ENCODE measurements around the gene SRP9. TPM values are rescaled to one million over a fixed set of nuclear protein-coding genes. Genes with fewer than 3 reads are reported as not detected.

Gene SRP9, protein sequence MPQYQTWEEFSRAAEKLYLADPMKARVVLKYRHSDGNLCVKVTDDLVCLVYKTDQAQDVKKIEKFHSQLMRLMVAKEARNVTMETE
- 331 TPM for polyA plus RNA-seq (2013, experiment 1 of 2)
- polyA plus RNA-seq (2013, experiment 2 of 2) = 382 TPM

DNA sequence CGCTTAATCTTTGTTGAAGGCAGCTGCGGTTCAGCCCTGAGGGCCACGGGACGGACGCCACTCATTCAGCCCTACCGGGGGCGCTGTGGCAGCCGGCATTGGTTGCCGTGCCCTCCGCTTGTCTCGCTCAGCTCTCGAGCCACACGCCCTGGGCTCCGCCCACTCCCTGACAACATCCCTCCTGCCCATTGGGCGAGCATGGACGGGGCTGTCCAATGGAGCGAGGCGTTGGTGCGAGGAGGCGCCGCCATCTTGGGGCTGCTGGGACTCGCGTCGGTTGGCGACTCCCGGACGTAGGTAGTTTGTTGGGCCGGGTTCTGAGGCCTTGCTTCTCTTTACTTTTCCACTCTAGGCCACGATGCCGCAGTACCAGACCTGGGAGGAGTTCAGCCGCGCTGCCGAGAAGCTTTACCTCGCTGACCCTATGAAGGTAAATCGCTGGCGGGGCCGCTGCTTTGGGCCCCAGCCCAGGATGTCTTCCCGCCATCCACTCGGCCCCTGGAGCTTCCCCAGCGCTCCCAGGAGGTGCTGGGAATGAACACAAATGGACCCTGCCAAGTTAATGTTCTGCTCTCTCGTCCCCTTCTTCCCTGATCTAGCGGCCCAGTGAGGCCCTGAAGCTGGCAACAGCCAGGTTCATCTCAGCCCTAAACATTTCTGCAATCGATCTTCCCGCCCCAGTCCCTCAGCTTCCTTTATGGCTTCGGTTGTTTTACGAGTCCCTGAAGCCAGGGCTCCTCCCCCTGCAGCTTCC lies at the start of gene SRP9:
TSS of gene SRP9 (plus strand) at position 244 of the 754 bp plus-strand sequence. CDS start at position 359, 115 bp downstream.
- H3K27ac ChIP-seq (ENCODE audit: low read depth, low read length, severe bottlenecking) = peak within 1 kb of the TSS; percentile 98
- peaks cover 12% of the 10 kb centered on the region for H3K4me1 ChIP-seq (ENCODE audit: control insufficient read depth, insufficient read depth, low read length, poor library complexity, severe bottlenecking)
- peak within 1 kb of the TSS; percentile 86 for H3K4me3 ChIP-seq (ENCODE audit: extremely low read depth, insufficient read depth, low read length, poor library complexity, severe bottlenecking)
- peaks cover 36% of the 10 kb centered on the region for H3K36me3 ChIP-seq (ENCODE audit: control insufficient read depth, insufficient read depth, low read length)
- no peaks in the 10 kb centered on the region for H3K9me3 ChIP-seq (ENCODE audit: control insufficient read depth, low read length)
- WGBS, 2 experiments (ENCODE audit: insufficient coverage in 2 of 2) = 0% methylated on average over 19 to 29 of the region's 46 CpGs

DNA sequence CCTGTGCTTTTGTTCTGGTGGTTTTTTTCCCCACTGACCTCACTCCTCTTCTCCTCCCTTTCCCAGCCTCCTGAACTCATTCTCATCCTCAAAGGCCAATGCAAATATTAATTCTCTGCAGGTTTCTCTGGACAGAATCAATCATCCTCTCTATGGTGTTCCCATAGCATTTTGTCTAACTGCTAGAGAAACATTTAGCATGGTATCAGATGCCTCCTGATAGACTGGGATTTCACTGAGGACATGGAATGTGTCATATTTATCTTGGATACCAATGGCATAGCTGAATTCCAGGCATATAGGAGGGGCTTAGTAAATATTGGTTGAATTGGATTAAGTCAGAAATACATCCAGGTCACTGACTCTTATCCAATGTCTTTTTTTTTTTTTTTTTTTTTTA lies 46.1 kb upstream of the SRP9 start:
- H3K9me3 ChIP-seq (ENCODE audit: control insufficient read depth, low read length) = no peaks in the 10 kb centered on the region
- H3K4me3 ChIP-seq (ENCODE audit: extremely low read depth, insufficient read depth, low read length, poor library complexity, severe bottlenecking) = no peak overlapping the region
- peaks cover 10% of the 10 kb centered on the region for H3K4me1 ChIP-seq (ENCODE audit: control insufficient read depth, insufficient read depth, low read length, poor library complexity, severe bottlenecking)
- H3K36me3 ChIP-seq (ENCODE audit: control insufficient read depth, insufficient read depth, low read length) = no peaks in the 10 kb centered on the region
- H3K27ac ChIP-seq (ENCODE audit: low read depth, low read length, severe bottlenecking) = no peak overlapping the region

DNA sequence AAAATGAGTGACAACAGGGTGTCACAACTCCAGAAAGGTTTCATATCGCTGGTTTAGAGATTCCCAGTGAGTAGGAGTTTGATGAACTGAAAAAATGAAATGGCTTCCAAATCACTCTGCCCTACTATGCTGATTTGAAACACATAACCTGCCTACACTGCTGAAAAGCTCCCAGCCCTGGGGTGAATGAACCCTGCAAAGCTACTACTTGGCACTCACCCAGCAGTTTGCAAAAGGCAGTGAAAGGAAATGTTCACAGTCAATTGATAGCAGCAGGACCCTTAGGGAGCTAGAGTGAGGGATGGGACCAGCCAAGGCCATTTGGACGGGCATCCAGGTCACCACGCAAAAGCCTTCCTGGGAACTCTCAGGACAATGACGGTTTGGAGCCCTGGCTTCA lies 44.4 kb upstream of the SRP9 start:
- WGBS, 2 experiments (ENCODE audit: insufficient coverage in 2 of 2) = 73 to 74% methylated on average over 3 to 4 of the region's 4 CpGs
- Histone ChIP-seq H3K9me3 (ENCODE audit: control insufficient read depth, low read length) (no peaks in the 10 kb centered on the region), H3K36me3 (ENCODE audit: control insufficient read depth, insufficient read depth, low read length) (no peaks in the 10 kb centered on the region), H3K27ac (ENCODE audit: low read depth, low read length, severe bottlenecking) (no peak overlapping the region), H3K4me3 (ENCODE audit: extremely low read depth, insufficient read depth, low read length, poor library complexity, severe bottlenecking) (no peak overlapping the region), H3K4me1 (ENCODE audit: control insufficient read depth, insufficient read depth, low read length, poor library complexity, severe bottlenecking) (peaks cover 10% of the 10 kb centered on the region)

DNA sequence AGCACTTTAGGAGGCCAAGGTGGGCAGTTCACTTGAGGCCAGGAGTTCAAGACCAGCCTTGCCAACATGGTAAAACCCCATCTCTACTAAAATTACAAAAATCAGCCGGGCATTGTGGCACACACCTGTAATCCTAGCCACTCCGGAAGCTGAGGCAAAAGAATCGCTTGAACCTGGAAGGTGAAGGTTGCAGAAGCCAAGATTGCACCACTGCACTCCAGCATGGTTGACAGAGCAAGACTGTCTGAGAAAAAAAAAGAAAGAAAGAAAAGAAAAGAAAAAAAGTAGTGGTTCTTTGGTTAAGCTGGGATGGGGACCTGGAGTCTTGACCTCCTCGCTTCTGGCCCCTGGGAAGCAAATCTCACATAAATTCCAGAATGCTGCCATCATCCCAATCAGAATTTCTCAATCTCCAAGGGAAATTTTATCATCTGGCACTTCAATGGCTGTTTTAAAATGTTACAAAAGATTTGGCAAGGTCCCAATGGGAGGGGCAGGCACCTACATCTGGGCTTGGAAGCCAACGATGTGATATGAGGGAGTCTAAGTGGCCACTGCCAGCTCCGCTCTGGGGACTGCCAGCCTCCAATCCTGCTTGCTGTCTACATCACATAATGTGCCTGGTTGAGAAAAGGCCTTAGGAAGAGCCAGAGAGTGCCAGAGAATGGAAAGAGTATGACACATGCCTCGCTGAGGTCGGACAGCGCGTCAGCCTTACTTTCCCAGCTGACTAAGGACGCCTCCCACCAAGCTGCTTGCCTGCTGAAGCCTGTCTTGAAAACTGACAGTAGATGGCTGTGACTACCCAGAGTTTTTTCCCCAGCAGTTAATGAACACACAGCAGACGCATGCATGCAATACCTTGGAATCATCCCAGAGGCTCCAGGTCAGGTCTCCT lies 42.1 kb upstream of the SRP9 start:
- Histone ChIP-seq H3K9me3 (ENCODE audit: control insufficient read depth, low read length) (no peaks in the 10 kb centered on the region), H3K4me1 (ENCODE audit: control insufficient read depth, insufficient read depth, low read length, poor library complexity, severe bottlenecking) (peaks cover 10% of the 10 kb centered on the region), H3K27ac (ENCODE audit: low read depth, low read length, severe bottlenecking) (peak overlapping the region; percentile 77), H3K36me3 (ENCODE audit: control insufficient read depth, insufficient read depth, low read length) (no peaks in the 10 kb centered on the region), H3K4me3 (ENCODE audit: extremely low read depth, insufficient read depth, low read length, poor library complexity, severe bottlenecking) (no peak overlapping the region)
- WGBS, 2 experiments (ENCODE audit: insufficient coverage in 2 of 2) = 80 to 91% methylated on average over 11 of the region's 12 CpGs

DNA sequence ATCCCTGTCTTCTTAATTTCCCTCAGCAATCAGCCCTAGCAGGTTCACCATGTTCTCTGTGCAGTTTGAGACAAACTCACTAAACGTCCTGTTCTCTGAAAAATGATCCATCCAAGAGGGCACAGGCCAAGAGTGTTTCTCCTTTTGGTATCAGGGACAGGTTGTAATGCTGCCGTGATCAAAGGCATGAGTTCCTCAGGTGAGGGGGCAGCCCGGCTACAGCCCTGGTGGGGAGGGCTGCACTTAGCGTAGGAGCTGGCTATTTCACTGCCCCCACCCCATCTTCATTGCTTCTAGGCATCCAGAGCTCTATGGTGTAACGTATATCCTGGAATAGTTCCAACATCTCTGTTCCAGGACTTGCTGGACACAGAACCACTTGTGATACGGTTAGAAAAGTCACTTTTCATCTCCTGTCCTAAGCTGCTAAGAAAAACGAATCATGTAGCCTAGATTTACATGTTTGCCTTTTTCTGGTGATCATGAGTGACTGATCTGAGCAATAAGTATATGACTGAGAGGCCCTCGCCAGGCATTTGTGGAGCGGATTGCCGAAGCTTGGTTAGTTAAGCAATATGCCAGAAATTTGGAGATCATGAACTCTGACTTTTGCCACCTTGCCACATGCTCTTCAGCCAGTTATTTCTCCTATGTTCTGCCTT lies 41.1 kb upstream of the SRP9 start:
- peaks cover 10% of the 10 kb centered on the region for H3K4me1 ChIP-seq (ENCODE audit: control insufficient read depth, insufficient read depth, low read length, poor library complexity, severe bottlenecking)
- no peaks in the 10 kb centered on the region for H3K9me3 ChIP-seq (ENCODE audit: control insufficient read depth, low read length)
- no peak overlapping the region for H3K4me3 ChIP-seq (ENCODE audit: extremely low read depth, insufficient read depth, low read length, poor library complexity, severe bottlenecking)
- H3K36me3 ChIP-seq (ENCODE audit: control insufficient read depth, insufficient read depth, low read length) = no peaks in the 10 kb centered on the region
- H3K27ac ChIP-seq (ENCODE audit: low read depth, low read length, severe bottlenecking) = peak overlapping the region; percentile 77
- WGBS, 2 experiments (ENCODE audit: insufficient coverage in 2 of 2) = 90 to 91% methylated on average over 6 to 10 of the region's 10 CpGs

DNA sequence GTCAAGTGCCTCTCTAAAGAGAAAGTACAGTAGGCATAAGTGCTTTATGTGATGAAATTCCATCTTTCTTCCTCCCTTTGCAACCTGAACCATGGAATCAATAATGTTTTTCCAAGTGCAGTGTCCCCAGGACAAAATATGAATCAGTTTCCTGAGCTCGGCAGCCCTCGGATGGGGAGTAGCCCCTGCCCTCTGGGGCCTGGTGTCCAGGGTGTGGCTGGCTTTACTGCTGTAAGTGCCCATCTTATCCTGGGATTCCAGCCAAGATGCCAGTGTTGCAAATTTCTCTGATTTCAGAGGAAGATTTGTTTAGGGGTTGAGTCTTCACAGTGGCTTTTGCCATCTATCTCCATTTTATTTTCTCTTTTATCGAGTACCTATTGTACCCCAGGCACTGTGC lies 40.5 kb upstream of the SRP9 start:
- no peak overlapping the region for H3K4me3 ChIP-seq (ENCODE audit: extremely low read depth, insufficient read depth, low read length, poor library complexity, severe bottlenecking)
- no peaks in the 10 kb centered on the region for H3K36me3 ChIP-seq (ENCODE audit: control insufficient read depth, insufficient read depth, low read length)
- peaks cover 10% of the 10 kb centered on the region for H3K4me1 ChIP-seq (ENCODE audit: control insufficient read depth, insufficient read depth, low read length, poor library complexity, severe bottlenecking)
- WGBS, 2 experiments (ENCODE audit: insufficient coverage in 2 of 2) = 90 to 96% methylated on average over 2 to 3 of the region's 3 CpGs
- H3K9me3 ChIP-seq (ENCODE audit: control insufficient read depth, low read length) = no peaks in the 10 kb centered on the region
- no peak overlapping the region for H3K27ac ChIP-seq (ENCODE audit: low read depth, low read length, severe bottlenecking)

DNA sequence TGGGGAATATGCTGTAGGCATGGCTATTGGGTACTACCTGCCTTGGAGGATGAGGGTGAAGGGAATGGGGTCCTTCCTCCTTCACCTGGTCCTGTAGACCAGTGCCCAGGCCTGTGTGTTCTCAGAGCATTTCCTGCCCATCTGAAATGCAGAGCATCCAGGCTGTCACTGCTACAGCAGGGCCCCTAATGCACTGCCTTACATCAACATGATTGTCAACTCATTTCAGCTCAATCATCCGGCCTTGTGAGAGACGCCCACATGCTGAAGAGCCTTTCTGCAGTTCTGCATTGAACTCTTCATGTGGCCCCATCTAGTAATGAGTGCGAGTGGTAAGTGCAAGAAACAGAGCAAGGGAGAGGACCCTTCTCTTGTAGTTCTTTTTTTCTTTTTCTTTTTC lies 39.8 kb upstream of the SRP9 start:
- H3K4me3 ChIP-seq (ENCODE audit: extremely low read depth, insufficient read depth, low read length, poor library complexity, severe bottlenecking) = no peak overlapping the region

DNA sequence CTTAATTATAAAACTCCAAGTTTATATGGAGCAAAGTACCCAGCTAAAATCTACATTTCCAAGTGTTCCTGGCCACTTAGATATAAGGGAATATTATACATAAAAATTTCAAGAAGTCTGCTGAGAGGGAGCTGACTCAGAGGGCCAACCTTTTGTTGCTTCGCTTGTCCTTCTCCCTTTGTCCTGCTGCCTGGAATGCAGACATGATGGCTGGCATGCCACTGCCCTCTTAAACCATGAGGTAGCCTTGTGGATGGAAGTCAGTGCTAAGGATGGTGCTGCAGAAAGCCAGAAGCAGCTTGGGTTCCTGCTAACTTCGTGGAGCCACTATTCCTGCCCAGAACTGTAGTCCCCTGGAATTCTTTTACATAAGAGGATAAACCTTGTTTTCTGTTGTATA lies 38.9 kb upstream of the SRP9 start:
- H3K4me3 ChIP-seq (ENCODE audit: extremely low read depth, insufficient read depth, low read length, poor library complexity, severe bottlenecking) = no peak overlapping the region
- 57% methylated on average over 1 of the region's 2 CpGs; no CpG with 5 or more reads in 1 of the 2 experiments for WGBS, 2 experiments (ENCODE audit: insufficient coverage in 2 of 2)
- H3K27ac ChIP-seq (ENCODE audit: low read depth, low read length, severe bottlenecking) = no peak overlapping the region
- H3K9me3 ChIP-seq (ENCODE audit: control insufficient read depth, low read length) = no peaks in the 10 kb centered on the region
- H3K36me3 ChIP-seq (ENCODE audit: control insufficient read depth, insufficient read depth, low read length) = no peaks in the 10 kb centered on the region
- peaks cover 10% of the 10 kb centered on the region for H3K4me1 ChIP-seq (ENCODE audit: control insufficient read depth, insufficient read depth, low read length, poor library complexity, severe bottlenecking)

More for the DNA sequence above, 39.8 kb upstream of the SRP9 start:
- no peak overlapping the region for H3K27ac ChIP-seq (ENCODE audit: low read depth, low read length, severe bottlenecking)
- peaks cover 10% of the 10 kb centered on the region for H3K4me1 ChIP-seq (ENCODE audit: control insufficient read depth, insufficient read depth, low read length, poor library complexity, severe bottlenecking)
- H3K36me3 ChIP-seq (ENCODE audit: control insufficient read depth, insufficient read depth, low read length) = no peaks in the 10 kb centered on the region
- no peaks in the 10 kb centered on the region for H3K9me3 ChIP-seq (ENCODE audit: control insufficient read depth, low read length)
- WGBS, 2 experiments (ENCODE audit: insufficient coverage in 2 of 2) = 100% methylated on average over 2 of the region's 3 CpGs; no CpG with 5 or more reads in 1 of the 2 experiments

DNA sequence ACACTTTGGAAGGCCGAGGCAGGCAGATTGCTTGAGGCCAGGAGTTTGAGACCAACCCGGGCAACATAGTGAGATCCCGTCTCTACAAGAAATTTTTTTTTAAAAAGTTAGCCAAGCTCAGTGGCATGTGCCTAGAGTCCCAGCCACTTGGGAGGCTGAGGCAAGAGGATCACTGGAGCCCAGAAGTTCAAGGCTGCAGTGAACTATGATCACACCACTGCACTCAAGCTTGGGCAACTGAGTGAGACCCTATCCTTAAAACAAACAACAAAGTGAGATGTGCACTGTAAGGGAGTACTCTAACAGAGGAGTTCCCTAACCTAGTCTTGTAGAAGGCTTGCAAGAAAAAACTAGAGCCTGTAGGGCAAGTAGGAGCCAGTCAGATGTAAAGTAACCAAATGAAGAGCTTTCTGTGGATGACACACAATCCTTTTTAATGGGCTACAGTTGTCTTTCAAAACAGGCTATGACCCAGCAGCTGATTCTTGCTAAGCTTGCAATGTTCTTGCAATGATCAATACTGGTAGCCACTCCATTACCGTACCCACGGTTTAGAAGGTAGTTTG lies 38.0 kb upstream of the SRP9 start:
- 90 to 100% methylated on average over 3 of the region's 5 CpGs for WGBS, 2 experiments (ENCODE audit: insufficient coverage in 2 of 2)
- Histone ChIP-seq H3K27ac (ENCODE audit: low read depth, low read length, severe bottlenecking) (no peak overlapping the region), H3K4me3 (ENCODE audit: extremely low read depth, insufficient read depth, low read length, poor library complexity, severe bottlenecking) (no peak overlapping the region), H3K9me3 (ENCODE audit: control insufficient read depth, low read length) (no peaks in the 10 kb centered on the region), H3K4me1 (ENCODE audit: control insufficient read depth, insufficient read depth, low read length, poor library complexity, severe bottlenecking) (peaks cover 10% of the 10 kb centered on the region), H3K36me3 (ENCODE audit: control insufficient read depth, insufficient read depth, low read length) (no peaks in the 10 kb centered on the region)

DNA sequence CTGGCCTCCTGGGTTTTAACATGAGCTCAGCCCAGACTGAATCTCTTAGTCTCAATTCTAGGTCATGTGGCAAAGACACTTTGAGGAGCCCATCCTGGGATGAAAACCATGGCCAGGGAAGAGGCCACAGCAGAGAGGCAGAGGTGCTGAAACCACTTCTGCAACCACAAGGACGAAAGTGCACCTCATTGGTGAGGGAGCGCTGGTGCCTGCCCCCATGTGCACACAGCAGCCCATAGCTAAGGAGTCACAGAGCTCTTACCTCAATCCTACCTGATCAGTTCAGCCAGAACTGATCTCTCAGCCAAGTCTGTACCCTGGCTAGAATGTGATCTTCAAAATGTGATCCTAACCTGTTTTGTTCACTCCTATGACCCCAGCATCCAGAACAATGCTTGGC lies 32.9 kb upstream of the SRP9 start:
- Histone ChIP-seq H3K27ac (ENCODE audit: low read depth, low read length, severe bottlenecking) (no peak overlapping the region), H3K4me1 (ENCODE audit: control insufficient read depth, insufficient read depth, low read length, poor library complexity, severe bottlenecking) (peaks cover 9% of the 10 kb centered on the region), H3K9me3 (ENCODE audit: control insufficient read depth, low read length) (no peaks in the 10 kb centered on the region), H3K36me3 (ENCODE audit: control insufficient read depth, insufficient read depth, low read length) (no peaks in the 10 kb centered on the region), H3K4me3 (ENCODE audit: extremely low read depth, insufficient read depth, low read length, poor library complexity, severe bottlenecking) (no peak overlapping the region)
- WGBS, 2 experiments (ENCODE audit: insufficient coverage in 2 of 2) = 100% methylated on average over 2 of the region's 2 CpGs

All from mesodermal cell (in vitro differentiated cells).